WERI-Rb-1 (cell line): Measurements from ENCODE around the gene APOL5.

Experiments
- DNase-seq: peaks from one replicate; pipeline ENCODE4 v3.0.0-alpha.2; 2020
- H3K27ac ChIP-seq: fragments of 250-450 bp; sonication (Bioruptor Pico); 2 replicates; pipeline ENCODE4 v1.5.1; 2020; ENCODE audit warnings: mild to moderate bottlenecking, moderate library complexity
- H3K27me3 ChIP-seq: fragments of 250-450 bp; sonication (Bioruptor Pico); 2 replicates; pipeline ENCODE4 v1.5.1; 2021; ENCODE audit warnings: mild to moderate bottlenecking, low read depth, moderate library complexity; ENCODE audit not compliant: insufficient read depth, severe bottlenecking
- H3K36me3 ChIP-seq: fragments of 250-450 bp; sonication (Bioruptor Pico); 2 replicates; pipeline ENCODE4 v1.5.1; 2020; ENCODE audit warnings: mild to moderate bottlenecking, moderate library complexity
- H3K4me3 ChIP-seq: 2 replicates; pipeline ENCODE4 v1.5.1; 2011; ENCODE audit warnings: low read depth, mild to moderate bottlenecking, control low read depth, low read length
- H3K9me3 ChIP-seq: fragments of 250-450 bp; sonication (Bioruptor Pico); 2 replicates; pipeline ENCODE4 v1.5.1; 2021; ENCODE audit warnings: mild to moderate bottlenecking, moderate library complexity; ENCODE audit not compliant: severe bottlenecking
- CTCF ChIP-seq: IDR thresholded peaks from 2 replicates; pipeline ENCODE4 v1.5.1; 2011; ENCODE audit warnings: low read depth, mild to moderate bottlenecking, control low read depth, inconsistent platforms, low read length

The APOL5 gene

GRCh38 chr22:35758394-35758793 lies 40.7 kb downstream of the APOL5 start:
- DNase-seq = no peak
- no peak for TF ChIP-seq CTCF
- H3K9me3 ChIP-seq = no peaks in the 10 kb centered on the region
- no peak overlapping the region for H3K27ac ChIP-seq
- no peaks in the 10 kb centered on the region for H3K27me3 ChIP-seq
- H3K4me3 ChIP-seq = no peak overlapping the region
- H3K36me3 ChIP-seq = peaks cover 14% of the 10 kb centered on the region; the same call in 1 of the 2 replicates

GRCh38 chr22:35761037-35761436 lies 43.4 kb downstream of the APOL5 start:
- H3K9me3 ChIP-seq = no peaks in the 10 kb centered on the region
- H3K27me3 ChIP-seq = no peaks in the 10 kb centered on the region
- peaks cover 7% of the 10 kb centered on the region; the same call in 1 of the 2 replicates for H3K36me3 ChIP-seq
- no peak for DNase-seq
- no peak overlapping the region for H3K27ac ChIP-seq
- H3K4me3 ChIP-seq = no peak overlapping the region
- peak; percentile 11; the same call in 1 of the 2 replicates for TF ChIP-seq CTCF

- no peak overlapping the region for H3K4me3 ChIP-seq
- H3K9me3 ChIP-seq = no peaks in the 10 kb centered on the region
- DNase-seq = no peak
- TF ChIP-seq CTCF = no peak
- H3K27me3 ChIP-seq = no peaks in the 10 kb centered on the region
- H3K27ac ChIP-seq = no peak overlapping the region
- no peaks in the 10 kb centered on the region for H3K36me3 ChIP-seq
Measured at GRCh38 chr22:35766654-35767580, 49.2 kb downstream of the APOL5 start.

GRCh38 chr22:35769974-35770373 lies 52.3 kb downstream of the APOL5 start:
- no peaks in the 10 kb centered on the region for H3K9me3 ChIP-seq
- no peak for DNase-seq
- no peaks in the 10 kb centered on the region for H3K27me3 ChIP-seq
- no peaks in the 10 kb centered on the region for H3K36me3 ChIP-seq
- H3K27ac ChIP-seq = no peak overlapping the region
- no peak for TF ChIP-seq CTCF
- no peak overlapping the region for H3K4me3 ChIP-seq

- H3K27ac ChIP-seq = no peak overlapping the region
- TF ChIP-seq CTCF = no peak
Measured at GRCh38 chr22:35775339-35775738, 57.7 kb downstream of the APOL5 start.

More at GRCh38 chr22:35775339-35775738, 57.7 kb downstream of the APOL5 start:
- DNase-seq = no peak
- H3K27me3 ChIP-seq = no peaks in the 10 kb centered on the region
- H3K36me3 ChIP-seq = 0 out of 2 replicates have a peak, but pooled peaks cover 3% of the 10 kb centered on the region
- H3K4me3 ChIP-seq = no peak overlapping the region
- H3K9me3 ChIP-seq = no peaks in the 10 kb centered on the region
